PC-3 (cell line): ENCODE data around the gene EPB41L2.

Experiments used
- EZH2 ChIP-seq: fragments of 300-600 bp; sonication (generic); IDR thresholded peaks from one replicate; pipeline ENCODE4 v1.6.1; 2017; ENCODE audit warnings: antibody characterized with exemption, mild to moderate bottlenecking, low read length; ENCODE audit not compliant: unreplicated experiment
- EZH2phosphoT487 ChIP-seq: fragments of 300-600 bp; sonication (generic); IDR thresholded peaks from 2 replicates; pipeline ENCODE4 v1.6.1; 2018; ENCODE audit warnings: mild to moderate bottlenecking, antibody characterized with exemption, low read length, borderline replicate concordance
- TF ChIP-seq, protein P1 (sequence below): fragments of 300-600 bp; sonication (generic); conservative IDR thresholded peaks from 2 replicates; pipeline ENCODE4 v1.5.1; 2017; ENCODE audit warnings: antibody characterized with exemption, low read depth, mild to moderate bottlenecking, low read length

DNA sequence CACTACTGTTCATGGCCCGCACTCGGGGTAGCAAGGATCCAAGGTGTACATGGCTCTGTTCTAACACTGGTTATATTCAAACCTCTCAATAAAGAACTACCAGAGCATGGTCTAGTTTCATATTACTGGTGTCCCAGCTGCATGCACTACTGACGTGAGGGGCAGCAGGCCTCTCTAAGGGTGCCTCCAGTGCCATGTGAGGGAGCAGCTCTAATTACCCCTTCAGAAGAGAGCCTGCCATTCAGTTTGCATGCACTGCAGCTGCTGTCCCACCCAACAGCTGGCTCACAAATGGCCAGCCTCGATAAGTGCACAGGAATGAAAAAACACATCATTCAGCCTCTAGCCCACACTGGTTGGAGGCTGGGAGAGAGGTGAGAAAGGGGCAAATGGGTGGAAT, 150.6 kb downstream of the EPB41L2 start:
- TF ChIP-seq, protein P1, sequence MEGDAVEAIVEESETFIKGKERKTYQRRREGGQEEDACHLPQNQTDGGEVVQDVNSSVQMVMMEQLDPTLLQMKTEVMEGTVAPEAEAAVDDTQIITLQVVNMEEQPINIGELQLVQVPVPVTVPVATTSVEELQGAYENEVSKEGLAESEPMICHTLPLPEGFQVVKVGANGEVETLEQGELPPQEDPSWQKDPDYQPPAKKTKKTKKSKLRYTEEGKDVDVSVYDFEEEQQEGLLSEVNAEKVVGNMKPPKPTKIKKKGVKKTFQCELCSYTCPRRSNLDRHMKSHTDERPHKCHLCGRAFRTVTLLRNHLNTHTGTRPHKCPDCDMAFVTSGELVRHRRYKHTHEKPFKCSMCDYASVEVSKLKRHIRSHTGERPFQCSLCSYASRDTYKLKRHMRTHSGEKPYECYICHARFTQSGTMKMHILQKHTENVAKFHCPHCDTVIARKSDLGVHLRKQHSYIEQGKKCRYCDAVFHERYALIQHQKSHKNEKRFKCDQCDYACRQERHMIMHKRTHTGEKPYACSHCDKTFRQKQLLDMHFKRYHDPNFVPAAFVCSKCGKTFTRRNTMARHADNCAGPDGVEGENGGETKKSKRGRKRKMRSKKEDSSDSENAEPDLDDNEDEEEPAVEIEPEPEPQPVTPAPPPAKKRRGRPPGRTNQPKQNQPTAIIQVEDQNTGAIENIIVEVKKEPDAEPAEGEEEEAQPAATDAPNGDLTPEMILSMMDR, result no peak
- TF ChIP-seq EZH2 (no peak), EZH2phosphoT487 (no peak)
